ENCODE data around the gene ARVCF. TPM values are rescaled to one million over a fixed set of nuclear protein-coding genes. Genes with fewer than 3 reads are reported as not detected.

Gene ARVCF
- total and polyA plus RNA-seq, 9 of the 15 experiments (the other 6 are each of a cell fraction or from before 2014, with no cell fraction given) = 0.03 to 97.4 (median 15.6) TPM

GRCh38 chr22:20031732-20032406 is 15.2 kb upstream of the ARVCF start (continued):
- peak; percentile 28 for TF ChIP-seq CHD7 (IDR thresholded peaks at IDR 0.05; ENCODE audit: low read depth, low read length)
- TF ChIP-seq NFATC3 (IDR thresholded peaks at IDR 0.05) = no peak
- no peak for TF ChIP-seq ZNF668 (CRISPR knock-in tag; IDR thresholded peaks at IDR 0.05)
- no peak for TF ChIP-seq MEF2A (IDR thresholded peaks at IDR 0.05; ENCODE audit: control insufficient read depth, low read depth, low read length)
- TF ChIP-seq NELFE (IDR thresholded peaks at IDR 0.05; ENCODE audit: insufficient read depth, insufficient read length) = no peak
- TF ChIP-seq RNF219 (CRISPR knock-in tag; IDR thresholded peaks at IDR 0.05) = no peak
- peak; percentile 93 for TF ChIP-seq WHSC1 (IDR thresholded peaks at IDR 0.05; ENCODE audit: low read length)
- TF ChIP-seq SRSF7 (optimal IDR thresholded peaks at IDR 0.05; ENCODE audit: low read depth, low read length) = no peak
- 0 out of 2 replicates have a peak, but pooled peaks have one; percentile 49 for TF ChIP-seq NR4A1 (CRISPR knock-in tag; IDR thresholded peaks at IDR 0.05)
- no peak for TF ChIP-seq NR4A1 (tag; IDR thresholded peaks at IDR 0.05)
- TF ChIP-seq HMGN3 (IDR thresholded peaks at IDR 0.05; ENCODE audit: borderline replicate concordance, extremely low read depth, insufficient read length, low read depth, low read length) = peak; percentile 25
- TF ChIP-seq FIP1L1 (IDR thresholded peaks at IDR 0.05; ENCODE audit: low read depth, low read length, poor library complexity, severe bottlenecking) = peak; percentile 31
- no peak for TF ChIP-seq CREB3L1 (IDR thresholded peaks at IDR 0.05; ENCODE audit: borderline replicate concordance, low read depth)

All from K562 (cell line).